NK-92 (cell line): ENCODE data around the gene BSN.
"Not testable (repeated sequence)": the region's sequence is repeated elsewhere in the genome, so short reads cannot be mapped to it uniquely, and the experiment has no call there.

ENCODE experiments used
- DNase-seq: peaks from one replicate; lab custom pipeline; 2025; ENCODE audit not compliant: unreplicated experiment; lab: John Stamatoyannopoulos, UW

The BSN gene

GRCh38 chr3:49671291-49672288, 117.3 kb downstream of the BSN start:
- no peak for DNase-seq

GRCh38 chr3:49673121-49673714, 118.9 kb downstream of the BSN start:
- DNase-seq, result no peak

- DNase-seq, result no peak
Measured at GRCh38 chr3:49673715-49674496, 119.6 kb downstream of the BSN start, which contains the start of gene APEH. Gene APEH, plus strand, starts transcription at chr3:49674351. Its CDS starts 51 bp downstream, at chr3:49674402.

- no peak for DNase-seq
Measured at GRCh38 chr3:49674497-49674983, 120.3 kb downstream of the BSN start.

- no peak for DNase-seq
Measured at GRCh38 chr3:49675912-49676311, 121.6 kb downstream of the BSN start.

GRCh38 chr3:49680493-49681231, 126.4 kb downstream of the BSN start:
- DNase-seq, result no peak

GRCh38 chr3:49681232-49681522, 126.9 kb downstream of the BSN start:
- DNase-seq, result no peak

- DNase-seq, result no peak
Measured at GRCh38 chr3:49681543-49681942, 127.3 kb downstream of the BSN start.

GRCh38 chr3:49683162-49683561, 128.9 kb downstream of the BSN start:
- DNase-seq, result no peak

GRCh38 chr3:49684453-49684852, 130.2 kb downstream of the BSN start:
- not testable (repeated sequence) for DNase-seq

- not testable (repeated sequence) for DNase-seq
Measured at GRCh38 chr3:49685103-49685502, 130.8 kb downstream of the BSN start.

GRCh38 chr3:49685846-49686245, 131.6 kb downstream of the BSN start:
- not testable (repeated sequence) for DNase-seq

GRCh38 chr3:49686346-49686745, 132.1 kb downstream of the BSN start:
- DNase-seq, result not testable (repeated sequence)

- DNase-seq, result not testable (repeated sequence)
Measured at GRCh38 chr3:49686769-49687423, 132.6 kb downstream of the BSN start.

- DNase-seq, result not testable (repeated sequence)
Measured at GRCh38 chr3:49687424-49687795, 133.1 kb downstream of the BSN start.

- not testable (repeated sequence) for DNase-seq
Measured at GRCh38 chr3:49688338-49689045, 134.2 kb downstream of the BSN start.

GRCh38 chr3:49689046-49689907, 135.0 kb downstream of the BSN start, which contains the start of the genes MST1 and RNF123:
Gene MST1, minus strand, starts transcription at chr3:49689474. Its CDS starts 783 bp downstream, at chr3:49688691.
Gene RNF123, plus strand, starts transcription at chr3:49689557. Its CDS starts 1,609 bp downstream, at chr3:49691166.
- no peak for DNase-seq

GRCh38 chr3:49689908-49690624, 135.8 kb downstream of the BSN start:
- not testable (repeated sequence) for DNase-seq
